Esophagus (tissue), 2 donors: ENCODE results near the gene MARCHF10. TPM values are rescaled to one million over a fixed set of nuclear protein-coding genes. Genes with fewer than 3 reads are reported as not detected.
"Not testable (repeated sequence)": the region's sequence is repeated elsewhere in the genome, so short reads cannot be mapped to it uniquely, and the experiment has no call there.

ENCODE experiments used
- H3K27ac ChIP-seq, 2 donors: one replicate each; pipeline ENCODE4 v1.5.1; 2013; ENCODE audit warnings: low read depth in 2 of 2, mild to moderate bottlenecking in 2 of 2, inconsistent platforms in 1 of 2, low read length in 1 of 2, moderate library complexity in 1 of 2
- H3K27me3 ChIP-seq, 2 donors: one replicate each; pipeline ENCODE4 v1.6.1; 2013; ENCODE audit warnings: low read length in 2 of 2, control low read depth in 1 of 2, mild to moderate bottlenecking in 1 of 2; ENCODE audit not compliant: insufficient read depth in 2 of 2, control insufficient read depth in 1 of 2
- H3K36me3 ChIP-seq, 2 donors: one replicate each; pipeline ENCODE4 v1.6.1; 2013; ENCODE audit warnings: low read length in 1 of 2; ENCODE audit not compliant: control insufficient read depth in 2 of 2, insufficient read depth in 2 of 2
- H3K4me1 ChIP-seq, 2 donors: one replicate each; pipeline ENCODE4 v1.6.1; 2013; ENCODE audit warnings: low read length in 1 of 2; ENCODE audit not compliant: control insufficient read depth in 2 of 2, insufficient read depth in 2 of 2
- H3K4me3 ChIP-seq, 2 donors: one replicate each; pipeline ENCODE4 v1.5.1; 2013; ENCODE audit warnings: low read length in 2 of 2, mild to moderate bottlenecking in 2 of 2, low read depth in 1 of 2, moderate library complexity in 1 of 2
- H3K9me3 ChIP-seq, 2 donors: one replicate each; pipeline ENCODE4 v1.6.1; 2013; ENCODE audit warnings: mild to moderate bottlenecking in 2 of 2, low read depth in 1 of 2, low read length in 1 of 2, moderate library complexity in 1 of 2; ENCODE audit not compliant: control insufficient read depth in 2 of 2, insufficient read depth in 1 of 2
- WGBS, 2 donors: extraction: QIAGEN DNeasy Blood & Tissue Kit; methylation state at CpG; one replicate each; pipeline ENCODE4 v1.1.7; 2013; 5-methylcytosine and 5-hydroxymethylcytosine counted together
- polyA plus RNA-seq, 2 donors: library from polyadenylated mRNA; stranded (reverse); fragments of 200-250 nt; gene quantifications; one replicate each; pipeline ENCODE4 v1.2.3, GENCODE V29; 2013
- donor health status: healthy with polysubstance abuse.
- donor health status: Bipolar disorder and iron deficiency.

MARCHF10 gene
- polyA plus RNA-seq, 2 donors, result 0.10 to 0.14 TPM

GRCh38 chr17:62847426-62847825 is 39.3 kb upstream of the MARCHF10 start:
- H3K27me3 ChIP-seq, result no peaks in the 10 kb centered on the region
- no peak overlapping the region for H3K4me3 ChIP-seq
- H3K4me1 ChIP-seq, result no peaks in the 10 kb centered on the region
- no peaks in the 10 kb centered on the region for H3K9me3 ChIP-seq
- H3K36me3 ChIP-seq, result no peaks in the 10 kb centered on the region
- no peak overlapping the region for H3K27ac ChIP-seq
- 65 to 72% methylated on average over 9 of the region's 9 CpGs for WGBS, 2 donors

DNA sequence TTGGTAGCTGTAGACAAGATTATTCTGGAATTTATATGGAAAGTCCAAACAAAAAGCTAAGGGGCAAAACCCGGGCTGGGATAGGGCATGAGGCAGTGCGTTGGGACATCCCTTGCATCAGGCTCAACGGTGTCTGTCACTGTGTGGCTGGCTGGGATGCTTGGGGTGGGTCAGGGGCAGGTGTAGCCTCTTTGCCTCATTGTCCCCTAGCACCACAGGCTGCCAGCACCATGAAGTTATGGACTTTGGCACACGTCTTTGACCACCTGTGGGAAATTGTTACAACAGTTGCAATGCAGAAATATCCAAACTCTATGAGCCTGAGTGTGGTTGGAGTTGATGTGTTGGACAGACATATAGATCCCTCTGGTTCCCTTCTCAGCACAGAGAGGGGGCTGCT is 32.8 kb upstream of the MARCHF10 start:
- H3K27ac ChIP-seq, result no peak overlapping the region
- no peaks in the 10 kb centered on the region for H3K36me3 ChIP-seq
- no peak overlapping the region for H3K4me3 ChIP-seq
- H3K4me1 ChIP-seq, result no peaks in the 10 kb centered on the region
- H3K9me3 ChIP-seq, result peaks cover 0 to 2% of the 10 kb centered on the region in 2 donors
- 85 to 92% methylated on average over 4 of the region's 4 CpGs for WGBS, 2 donors
- peaks cover 0 to 3% of the 10 kb centered on the region in 2 donors for H3K27me3 ChIP-seq

GRCh38 chr17:62833816-62834215 is 25.7 kb upstream of the MARCHF10 start:
- H3K9me3 ChIP-seq, H3K4me3 ChIP-seq, H3K27me3 ChIP-seq, H3K36me3 ChIP-seq, H3K4me1 ChIP-seq, H3K27ac ChIP-seq: not testable (repeated sequence)
- WGBS, 2 donors, result 95 to 96% methylated on average over 4 of the region's 4 CpGs

DNA sequence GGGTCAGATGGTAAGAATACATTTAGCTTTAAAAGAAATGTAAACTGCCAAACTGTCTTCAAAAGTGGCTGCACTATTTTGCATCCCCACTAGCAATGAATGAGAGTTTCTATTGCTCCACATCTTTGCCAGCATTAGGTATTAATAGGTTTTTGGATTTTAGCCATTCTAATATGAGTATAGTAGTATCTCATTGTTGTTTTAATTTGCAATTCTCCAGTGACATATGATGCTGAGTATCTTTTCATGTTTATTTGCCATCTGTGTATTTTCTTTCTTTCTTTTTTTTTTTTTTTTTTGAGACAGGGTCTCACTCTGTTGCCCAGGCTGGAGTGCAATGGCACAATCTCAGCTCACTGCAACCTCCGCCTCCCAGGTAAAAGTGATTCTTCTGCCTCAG is 24.3 kb upstream of the MARCHF10 start:
- no peaks in the 10 kb centered on the region for H3K4me1 ChIP-seq
- H3K36me3 ChIP-seq, result no peaks in the 10 kb centered on the region
- WGBS, 2 donors, result 100% methylated on average over 1 of the region's 1 CpG
- H3K4me3 ChIP-seq, result no peak overlapping the region
- no peak overlapping the region for H3K27ac ChIP-seq
- no peaks in the 10 kb centered on the region for H3K27me3 ChIP-seq
- no peaks in the 10 kb centered on the region for H3K9me3 ChIP-seq

DNA sequence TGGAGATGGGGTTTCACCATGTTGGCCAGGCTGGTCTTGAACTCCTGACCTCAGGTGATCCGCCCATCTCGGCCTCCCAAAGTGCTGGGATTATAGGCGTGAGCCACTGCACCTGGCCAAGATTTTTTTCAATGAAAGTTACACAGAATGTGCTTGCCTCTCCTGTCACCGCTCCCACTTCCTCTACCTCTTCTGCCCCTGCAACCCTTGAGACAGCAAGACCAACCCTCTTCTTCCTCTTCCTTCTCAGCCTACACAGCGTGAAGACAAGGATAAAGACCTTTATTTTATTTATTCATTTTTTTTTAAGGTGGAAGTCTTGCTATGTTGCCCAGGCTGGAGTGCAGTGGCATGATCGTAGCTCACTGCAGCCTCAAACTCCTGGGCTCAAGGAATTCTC is 23.0 kb upstream of the MARCHF10 start:
- WGBS, 2 donors, result 53 to 69% methylated on average over 6 of the region's 6 CpGs
- not testable (repeated sequence) for H3K36me3 ChIP-seq, H3K9me3 ChIP-seq, H3K27me3 ChIP-seq, H3K4me3 ChIP-seq, H3K4me1 ChIP-seq, H3K27ac ChIP-seq

DNA sequence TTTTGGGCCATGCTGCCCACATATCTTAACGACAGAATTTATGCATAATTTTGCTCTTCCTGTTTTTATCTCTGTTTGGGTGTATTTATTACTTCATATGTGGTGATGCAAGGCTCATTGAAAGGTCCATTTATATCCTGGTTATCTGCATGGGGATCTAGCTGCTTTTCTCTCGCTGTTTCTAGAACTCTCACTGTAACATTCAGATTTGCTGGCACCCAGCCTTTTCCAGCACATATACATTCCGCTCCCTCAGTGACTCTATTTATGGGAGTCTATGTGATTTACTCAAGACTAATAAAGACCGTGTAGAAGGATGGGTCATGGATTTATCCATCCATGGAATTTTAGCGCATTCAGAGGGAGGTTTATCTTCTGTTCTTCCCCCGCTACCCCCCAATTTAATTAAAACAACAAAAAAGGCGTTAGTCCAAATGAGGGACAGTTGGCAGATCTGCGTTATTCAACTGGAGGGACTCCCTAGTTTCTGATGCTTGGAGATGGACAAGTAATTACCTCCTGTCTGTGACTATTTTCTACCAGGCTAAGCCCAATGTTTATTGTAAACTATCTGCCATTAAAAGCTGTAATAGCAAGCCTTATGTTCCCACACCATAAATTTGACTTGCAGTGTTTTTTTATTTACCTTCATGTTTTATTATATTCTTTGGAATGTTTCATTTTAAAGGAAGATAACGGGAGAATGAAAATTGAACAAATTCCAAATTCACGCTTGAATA is 19.8 kb upstream of the MARCHF10 start:
- H3K4me1 ChIP-seq, result no peaks in the 10 kb centered on the region
- no peak overlapping the region for H3K27ac ChIP-seq
- no peaks in the 10 kb centered on the region for H3K36me3 ChIP-seq
- no peaks in the 10 kb centered on the region for H3K9me3 ChIP-seq
- H3K4me3 ChIP-seq, result no peak overlapping the region
- no peaks in the 10 kb centered on the region for H3K27me3 ChIP-seq
- 64 to 69% methylated on average over 10 of the region's 10 CpGs for WGBS, 2 donors

GRCh38 chr17:62826956-62827355 is 18.8 kb upstream of the MARCHF10 start:
- no peaks in the 10 kb centered on the region for H3K36me3 ChIP-seq
- 85 to 87% methylated on average over 3 of the region's 3 CpGs for WGBS, 2 donors
- no peaks in the 10 kb centered on the region for H3K4me1 ChIP-seq
- no peaks in the 10 kb centered on the region for H3K27me3 ChIP-seq
- H3K9me3 ChIP-seq, result no peaks in the 10 kb centered on the region
- H3K27ac ChIP-seq, result no peak overlapping the region
- no peak overlapping the region for H3K4me3 ChIP-seq

- Histone ChIP-seq H3K36me3 (no peaks in the 10 kb centered on the region), H3K4me1 (peaks cover 0 to 7% of the 10 kb centered on the region in 2 donors), H3K27me3 (no peaks in the 10 kb centered on the region), H3K27ac (no peak overlapping the region), H3K9me3 (no peaks in the 10 kb centered on the region), H3K4me3 (no peak overlapping the region)
- 89 to 92% methylated on average over 3 of the region's 3 CpGs for WGBS, 2 donors
Measured at GRCh38 chr17:62825182-62825581, 17.1 kb upstream of the MARCHF10 start.

- Histone ChIP-seq H3K27me3 (no peaks in the 10 kb centered on the region), H3K9me3 (no peaks in the 10 kb centered on the region), H3K27ac (no peak overlapping the region), H3K4me1 (peaks cover 0 to 7% of the 10 kb centered on the region in 2 donors), H3K36me3 (no peaks in the 10 kb centered on the region), H3K4me3 (no peak overlapping the region)
- 68 to 73% methylated on average over 7 of the region's 7 CpGs for WGBS, 2 donors
Measured at GRCh38 chr17:62824290-62825131, 16.4 kb upstream of the MARCHF10 start.
